ENCODE data around the gene STYXL1. TPM values are rescaled to one million over a fixed set of nuclear protein-coding genes. Genes with fewer than 3 reads are reported as not detected.

STYXL1 gene
- total RNA-seq, 4 donors from 2014 or later, result 13.6 to 20.0 (median 19.4) TPM

DNA sequence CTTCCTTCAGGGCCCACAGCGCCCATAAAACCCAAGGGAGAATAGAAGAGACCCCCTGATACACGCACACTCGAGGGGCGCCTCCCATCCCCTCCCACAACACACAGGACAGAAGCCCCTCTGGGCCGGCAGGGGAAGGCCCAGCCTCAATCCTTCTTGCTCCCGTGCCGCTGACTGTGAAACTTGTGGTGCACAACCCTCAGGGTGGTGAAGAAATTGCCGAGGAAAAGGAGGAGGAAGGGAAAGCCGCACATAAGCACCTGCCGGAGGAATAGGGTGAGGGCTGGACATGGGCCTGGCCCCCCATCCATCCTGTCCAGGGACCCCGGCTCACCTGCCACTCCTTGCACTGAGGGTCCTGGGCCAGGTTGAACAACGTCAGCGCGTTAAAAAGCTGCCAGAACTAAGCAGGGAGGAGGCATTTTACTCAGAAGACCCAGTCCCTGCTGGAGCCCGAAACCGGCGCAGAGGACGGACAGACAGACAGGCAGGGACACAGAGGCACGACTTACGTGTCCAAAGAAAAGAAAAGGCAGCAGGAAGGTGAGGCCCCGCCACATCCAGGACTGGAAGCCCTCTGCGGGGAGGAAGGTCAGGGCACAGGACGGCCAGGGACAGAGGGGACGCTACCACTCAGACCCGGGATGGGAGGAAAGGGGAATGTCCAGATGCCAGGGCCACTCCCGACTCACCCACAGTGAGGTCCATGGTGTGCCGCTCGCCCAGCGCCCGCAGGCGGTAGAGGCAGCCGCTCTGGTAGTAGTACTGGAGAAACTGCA, 60.6 kb downstream of the STYXL1 start:
- ATAC-seq (ENCODE audit: low FRiP score) (no peak), DNase-seq (ENCODE audit: low spot score) (no peak)
- TF ChIP-seq, protein P1, sequence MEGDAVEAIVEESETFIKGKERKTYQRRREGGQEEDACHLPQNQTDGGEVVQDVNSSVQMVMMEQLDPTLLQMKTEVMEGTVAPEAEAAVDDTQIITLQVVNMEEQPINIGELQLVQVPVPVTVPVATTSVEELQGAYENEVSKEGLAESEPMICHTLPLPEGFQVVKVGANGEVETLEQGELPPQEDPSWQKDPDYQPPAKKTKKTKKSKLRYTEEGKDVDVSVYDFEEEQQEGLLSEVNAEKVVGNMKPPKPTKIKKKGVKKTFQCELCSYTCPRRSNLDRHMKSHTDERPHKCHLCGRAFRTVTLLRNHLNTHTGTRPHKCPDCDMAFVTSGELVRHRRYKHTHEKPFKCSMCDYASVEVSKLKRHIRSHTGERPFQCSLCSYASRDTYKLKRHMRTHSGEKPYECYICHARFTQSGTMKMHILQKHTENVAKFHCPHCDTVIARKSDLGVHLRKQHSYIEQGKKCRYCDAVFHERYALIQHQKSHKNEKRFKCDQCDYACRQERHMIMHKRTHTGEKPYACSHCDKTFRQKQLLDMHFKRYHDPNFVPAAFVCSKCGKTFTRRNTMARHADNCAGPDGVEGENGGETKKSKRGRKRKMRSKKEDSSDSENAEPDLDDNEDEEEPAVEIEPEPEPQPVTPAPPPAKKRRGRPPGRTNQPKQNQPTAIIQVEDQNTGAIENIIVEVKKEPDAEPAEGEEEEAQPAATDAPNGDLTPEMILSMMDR (IDR thresholded peaks at IDR 0.05), result no peak

DNA sequence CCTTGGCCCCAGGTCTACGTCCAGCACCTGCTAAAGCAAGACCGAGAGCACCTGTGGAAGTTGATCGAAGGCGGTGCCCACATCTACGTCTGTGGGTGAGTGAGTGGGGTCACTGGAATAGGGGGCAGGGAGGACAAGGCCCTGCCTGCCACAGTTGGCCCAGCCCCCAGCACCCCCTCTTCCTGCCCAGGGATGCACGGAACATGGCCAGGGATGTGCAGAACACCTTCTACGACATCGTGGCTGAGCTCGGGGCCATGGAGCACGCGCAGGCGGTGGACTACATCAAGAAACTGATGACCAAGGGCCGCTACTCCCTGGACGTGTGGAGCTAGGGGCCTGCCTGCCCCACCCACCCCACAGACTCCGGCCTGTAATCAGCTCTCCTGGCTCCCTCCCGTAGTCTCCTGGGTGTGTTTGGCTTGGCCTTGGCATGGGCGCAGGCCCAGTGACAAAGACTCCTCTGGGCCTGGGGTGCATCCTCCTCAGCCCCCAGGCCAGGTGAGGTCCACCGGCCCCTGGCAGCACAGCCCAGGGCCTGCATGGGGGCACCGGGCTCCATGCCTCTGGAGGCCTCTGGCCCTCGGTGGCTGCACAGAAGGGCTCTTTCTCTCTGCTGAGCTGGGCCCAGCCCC, 61.5 kb downstream of the STYXL1 start:
- DNase-seq (ENCODE audit: low spot score) (no peak), ATAC-seq (ENCODE audit: low FRiP score) (no peak)
- TF ChIP-seq, protein P1 (IDR thresholded peaks at IDR 0.05), result no peak

DNA sequence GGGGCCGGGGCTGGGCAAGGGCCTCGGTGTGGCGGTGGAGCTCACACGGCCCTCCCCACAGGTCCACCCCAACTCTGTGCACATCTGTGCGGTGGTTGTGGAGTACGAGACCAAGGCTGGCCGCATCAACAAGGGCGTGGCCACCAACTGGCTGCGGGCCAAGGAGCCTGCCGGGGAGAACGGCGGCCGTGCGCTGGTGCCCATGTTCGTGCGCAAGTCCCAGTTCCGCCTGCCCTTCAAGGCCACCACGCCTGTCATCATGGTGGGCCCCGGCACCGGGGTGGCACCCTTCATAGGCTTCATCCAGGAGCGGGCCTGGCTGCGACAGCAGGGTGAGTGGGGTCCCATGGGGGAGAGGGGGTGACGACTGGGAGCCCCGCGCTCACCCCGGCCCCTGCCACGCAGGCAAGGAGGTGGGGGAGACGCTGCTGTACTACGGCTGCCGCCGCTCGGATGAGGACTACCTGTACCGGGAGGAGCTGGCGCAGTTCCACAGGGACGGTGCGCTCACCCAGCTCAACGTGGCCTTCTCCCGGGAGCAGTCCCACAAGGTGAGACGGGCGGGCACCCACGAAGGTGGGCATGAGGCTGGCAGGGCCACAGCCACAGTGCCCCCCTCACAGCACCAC, 62.2 kb downstream of the STYXL1 start:
- DNase-seq (ENCODE audit: low spot score) (no peak), ATAC-seq (ENCODE audit: low FRiP score) (no peak)
- TF ChIP-seq, protein P1 (IDR thresholded peaks at IDR 0.05), result no peak

DNA sequence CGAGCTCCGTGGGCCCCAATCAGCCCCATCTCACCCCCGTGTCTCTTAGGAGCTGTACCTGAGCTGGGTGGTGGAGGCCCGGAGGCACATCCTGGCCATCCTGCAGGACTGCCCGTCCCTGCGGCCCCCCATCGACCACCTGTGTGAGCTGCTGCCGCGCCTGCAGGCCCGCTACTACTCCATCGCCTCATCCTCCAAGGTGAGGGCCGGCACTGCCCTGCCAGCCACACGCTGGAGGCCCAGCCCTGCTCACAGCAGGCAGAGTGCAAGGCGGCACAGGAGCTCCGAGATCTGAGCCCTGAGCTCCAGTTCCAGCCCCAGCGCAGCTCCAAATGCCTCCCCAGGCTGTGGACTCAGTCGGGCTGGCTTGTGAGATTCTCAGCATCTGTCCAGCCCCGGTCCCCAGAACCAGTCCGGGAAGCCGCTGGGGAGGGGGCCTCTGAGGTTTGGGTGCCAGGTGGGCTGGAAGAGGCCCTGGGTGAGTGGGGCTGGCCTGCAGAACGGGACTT, 62.7 kb downstream of the STYXL1 start:
- ATAC-seq (ENCODE audit: low FRiP score), result no peak
- TF ChIP-seq, protein P1 (IDR thresholded peaks at IDR 0.05), result no peak
- no peak for DNase-seq (ENCODE audit: low spot score)

DNA sequence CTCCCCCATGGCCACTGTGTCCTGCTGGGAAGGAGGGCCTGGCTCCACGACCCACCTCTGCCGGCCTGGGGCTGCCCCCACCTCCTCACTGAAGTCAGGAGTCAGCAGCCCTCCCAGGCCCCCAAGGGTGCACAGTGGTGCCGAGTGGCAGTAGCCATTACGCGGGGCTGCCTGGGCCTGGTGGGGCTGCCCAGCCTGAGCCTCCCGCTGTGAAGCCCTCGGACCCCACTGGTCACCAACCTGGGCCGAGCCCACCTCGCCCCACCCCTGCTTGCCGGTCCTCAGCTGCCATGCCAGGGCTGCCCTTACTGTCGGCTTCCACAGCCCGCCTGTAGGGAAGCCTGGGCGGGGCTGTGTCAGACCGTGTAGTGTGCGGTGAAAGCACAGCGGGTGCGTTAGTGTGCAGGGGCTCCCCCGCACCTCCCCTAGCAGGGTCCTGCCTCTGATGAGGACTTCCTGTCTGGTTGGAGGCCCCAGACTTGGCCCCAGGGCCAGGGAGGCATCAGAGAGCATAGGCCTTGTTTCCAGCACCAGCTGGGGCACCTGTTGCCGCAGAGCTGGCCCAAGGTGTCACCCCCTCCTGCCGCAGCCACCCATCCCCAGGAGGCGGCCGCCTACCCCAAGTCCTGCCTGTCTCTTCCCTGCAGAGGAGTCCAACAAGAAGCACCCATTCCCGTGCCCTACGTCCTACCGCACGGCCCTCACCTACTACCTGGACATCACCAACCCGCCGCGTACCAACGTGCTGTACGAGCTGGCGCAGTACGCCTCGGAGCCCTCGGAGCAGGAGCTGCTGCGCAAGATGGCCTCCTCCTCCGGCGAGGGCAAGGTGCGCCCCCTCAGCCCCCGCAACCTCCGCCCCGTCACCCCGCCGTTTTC, 63.4 kb downstream of the STYXL1 start:
- DNase-seq (ENCODE audit: low spot score) (no peak), ATAC-seq (ENCODE audit: low FRiP score) (no peak)
- TF ChIP-seq, protein P1 (IDR thresholded peaks at IDR 0.05), result no peak

DNA sequence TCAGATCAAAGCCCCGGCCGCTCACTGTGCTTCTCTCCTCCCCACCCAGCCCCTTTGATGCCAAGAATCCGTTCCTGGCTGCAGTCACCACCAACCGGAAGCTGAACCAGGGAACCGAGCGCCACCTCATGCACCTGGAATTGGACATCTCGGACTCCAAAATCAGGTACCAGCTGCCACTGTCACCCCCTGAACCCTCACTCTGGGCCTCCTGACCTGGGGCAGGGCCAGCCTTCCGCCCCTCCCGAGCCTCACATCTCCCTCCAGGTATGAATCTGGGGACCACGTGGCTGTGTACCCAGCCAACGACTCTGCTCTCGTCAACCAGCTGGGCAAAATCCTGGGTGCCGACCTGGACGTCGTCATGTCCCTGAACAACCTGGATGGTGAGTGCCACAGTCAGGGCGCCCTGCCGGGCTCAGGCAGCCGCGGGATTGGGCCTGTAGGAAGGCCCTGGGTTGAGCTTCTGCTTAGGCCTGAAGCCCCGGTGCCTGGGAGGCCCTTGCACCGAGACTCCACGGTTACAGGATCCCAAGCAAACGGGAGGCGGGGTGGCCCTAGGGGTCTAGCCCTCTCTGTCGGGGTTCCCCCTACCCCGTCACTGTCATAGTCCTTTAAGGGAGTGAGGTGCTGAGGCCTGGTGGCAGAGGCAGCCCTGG, 64.2 kb downstream of the STYXL1 start:
- ATAC-seq (ENCODE audit: low FRiP score) (no peak), DNase-seq (ENCODE audit: low spot score) (no peak)
- TF ChIP-seq, protein P1 (IDR thresholded peaks at IDR 0.05), result no peak

Measured in omental fat pad (tissue), 4 donors.